Osteocyte (in vitro differentiated cells): ENCODE data around the gene PRKAR1B. TPM values are rescaled to one million over a fixed set of nuclear protein-coding genes. Genes with fewer than 3 reads are reported as not detected.

Experiments
- DNase-seq: peaks from one replicate; pipeline ENCODE4 v3.0.0; 2021; ENCODE audit warnings: mixed read lengths; ENCODE audit not compliant: unreplicated experiment; ENCODE audit errors: extremely low spot score
- H3K27ac Mint-ChIP-seq: one replicate; pipeline ENCODE4 v1.8.0; 2021; ENCODE audit warnings: mild to moderate bottlenecking, mixed read lengths; ENCODE audit not compliant: unreplicated experiment
- H3K27me3 Mint-ChIP-seq: one replicate; pipeline ENCODE4 v1.8.0; 2021; ENCODE audit warnings: mixed read lengths; ENCODE audit not compliant: unreplicated experiment
- H3K36me3 Mint-ChIP-seq: one replicate; pipeline ENCODE4 v1.8.0; 2021; ENCODE audit warnings: mixed read lengths; ENCODE audit not compliant: unreplicated experiment
- H3K4me1 Mint-ChIP-seq: one replicate; pipeline ENCODE4 v1.8.0; 2021; ENCODE audit warnings: mixed read lengths; ENCODE audit not compliant: unreplicated experiment
- H3K4me3 Mint-ChIP-seq: one replicate; pipeline ENCODE4 v1.8.0; 2021; ENCODE audit warnings: mild to moderate bottlenecking, moderate library complexity, mixed read lengths; ENCODE audit not compliant: unreplicated experiment
- H3K9me3 Mint-ChIP-seq: one replicate; pipeline ENCODE4 v1.8.0; 2021; ENCODE audit warnings: mixed read lengths; ENCODE audit not compliant: unreplicated experiment
- total RNA-seq: library from RNA; stranded (reverse); gene quantifications from 2 replicates; pipeline ENCODE4 v1.2.1, GENCODE V29; 2021
- TF ChIP-seq, protein P1 (sequence below): fragments of 200-600 bp; sonication (generic); IDR thresholded peaks from 2 replicates; pipeline ENCODE4 v1.5.0; 2021; ENCODE audit warnings: antibody characterized with exemption, mild to moderate bottlenecking, moderate library complexity

The PRKAR1B gene
- total RNA-seq, 1 donor from 2014 or later: 12.0 TPM

DNA sequence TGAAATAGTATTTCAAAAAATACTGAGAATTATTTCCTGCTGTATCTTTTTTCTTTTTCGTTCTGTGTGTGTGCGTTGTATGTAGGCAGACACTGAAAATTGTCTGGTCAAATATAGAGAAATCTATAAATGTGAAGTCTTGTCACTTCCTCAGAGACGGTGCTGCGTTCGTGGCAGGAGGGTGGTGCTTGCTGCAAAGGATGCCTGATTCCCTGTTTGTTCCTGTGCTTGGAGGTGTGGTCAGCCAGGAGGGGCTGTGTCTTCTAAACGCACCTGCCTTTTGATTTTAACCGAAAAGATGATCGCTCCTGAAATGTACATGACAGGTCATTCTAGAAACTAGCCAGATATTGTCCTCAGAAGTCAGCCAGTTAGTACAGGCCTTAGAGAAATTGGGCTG, 32.5 kb upstream of the PRKAR1B start:
- no peak overlapping the region for H3K4me3 Mint-ChIP-seq
- H3K36me3 Mint-ChIP-seq: peaks cover 36% of the 10 kb centered on the region
- H3K9me3 Mint-ChIP-seq: no peaks in the 10 kb centered on the region
- TF ChIP-seq, protein P1, sequence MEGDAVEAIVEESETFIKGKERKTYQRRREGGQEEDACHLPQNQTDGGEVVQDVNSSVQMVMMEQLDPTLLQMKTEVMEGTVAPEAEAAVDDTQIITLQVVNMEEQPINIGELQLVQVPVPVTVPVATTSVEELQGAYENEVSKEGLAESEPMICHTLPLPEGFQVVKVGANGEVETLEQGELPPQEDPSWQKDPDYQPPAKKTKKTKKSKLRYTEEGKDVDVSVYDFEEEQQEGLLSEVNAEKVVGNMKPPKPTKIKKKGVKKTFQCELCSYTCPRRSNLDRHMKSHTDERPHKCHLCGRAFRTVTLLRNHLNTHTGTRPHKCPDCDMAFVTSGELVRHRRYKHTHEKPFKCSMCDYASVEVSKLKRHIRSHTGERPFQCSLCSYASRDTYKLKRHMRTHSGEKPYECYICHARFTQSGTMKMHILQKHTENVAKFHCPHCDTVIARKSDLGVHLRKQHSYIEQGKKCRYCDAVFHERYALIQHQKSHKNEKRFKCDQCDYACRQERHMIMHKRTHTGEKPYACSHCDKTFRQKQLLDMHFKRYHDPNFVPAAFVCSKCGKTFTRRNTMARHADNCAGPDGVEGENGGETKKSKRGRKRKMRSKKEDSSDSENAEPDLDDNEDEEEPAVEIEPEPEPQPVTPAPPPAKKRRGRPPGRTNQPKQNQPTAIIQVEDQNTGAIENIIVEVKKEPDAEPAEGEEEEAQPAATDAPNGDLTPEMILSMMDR: no peak
- no peak for DNase-seq
- no peaks in the 10 kb centered on the region for H3K4me1 Mint-ChIP-seq
- no peak overlapping the region for H3K27ac Mint-ChIP-seq
- no peaks in the 10 kb centered on the region for H3K27me3 Mint-ChIP-seq

DNA sequence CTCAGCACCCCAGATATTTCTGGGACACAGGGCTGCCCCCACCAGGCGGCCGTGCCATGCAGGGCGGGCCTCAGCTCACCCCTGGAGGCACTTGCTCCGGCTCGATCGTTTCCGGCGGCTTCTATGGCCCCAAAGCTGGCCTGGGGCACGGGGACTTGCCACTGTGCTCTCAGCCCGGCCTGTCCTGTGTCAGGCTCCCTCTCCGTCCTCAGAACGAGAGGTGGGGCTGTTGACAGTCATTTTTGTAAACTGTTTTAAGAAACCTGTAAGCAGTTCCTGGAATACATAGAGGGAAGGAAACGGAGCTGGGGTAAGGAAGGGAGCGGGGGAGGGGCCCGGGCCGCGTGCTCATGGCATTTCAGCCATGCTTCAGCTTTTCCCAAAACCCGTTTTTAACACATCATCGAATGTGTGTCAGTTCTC, 30.7 kb upstream of the PRKAR1B start:
- no peaks in the 10 kb centered on the region for H3K27me3 Mint-ChIP-seq
- no peak overlapping the region for H3K4me3 Mint-ChIP-seq
- TF ChIP-seq, protein P1: no peak
- peaks cover 32% of the 10 kb centered on the region for H3K36me3 Mint-ChIP-seq
- DNase-seq: no peak
- H3K27ac Mint-ChIP-seq: no peak overlapping the region
- no peaks in the 10 kb centered on the region for H3K4me1 Mint-ChIP-seq
- H3K9me3 Mint-ChIP-seq: no peaks in the 10 kb centered on the region

GRCh38 chr7:756928-757560, 30.0 kb upstream of the PRKAR1B start:
- H3K4me3 Mint-ChIP-seq: no peak overlapping the region
- TF ChIP-seq, protein P1: no peak
- H3K36me3 Mint-ChIP-seq: peaks cover 32% of the 10 kb centered on the region
- H3K4me1 Mint-ChIP-seq: no peaks in the 10 kb centered on the region
- no peak overlapping the region for H3K27ac Mint-ChIP-seq
- H3K9me3 Mint-ChIP-seq: no peaks in the 10 kb centered on the region
- no peaks in the 10 kb centered on the region for H3K27me3 Mint-ChIP-seq
- DNase-seq: no peak

DNA sequence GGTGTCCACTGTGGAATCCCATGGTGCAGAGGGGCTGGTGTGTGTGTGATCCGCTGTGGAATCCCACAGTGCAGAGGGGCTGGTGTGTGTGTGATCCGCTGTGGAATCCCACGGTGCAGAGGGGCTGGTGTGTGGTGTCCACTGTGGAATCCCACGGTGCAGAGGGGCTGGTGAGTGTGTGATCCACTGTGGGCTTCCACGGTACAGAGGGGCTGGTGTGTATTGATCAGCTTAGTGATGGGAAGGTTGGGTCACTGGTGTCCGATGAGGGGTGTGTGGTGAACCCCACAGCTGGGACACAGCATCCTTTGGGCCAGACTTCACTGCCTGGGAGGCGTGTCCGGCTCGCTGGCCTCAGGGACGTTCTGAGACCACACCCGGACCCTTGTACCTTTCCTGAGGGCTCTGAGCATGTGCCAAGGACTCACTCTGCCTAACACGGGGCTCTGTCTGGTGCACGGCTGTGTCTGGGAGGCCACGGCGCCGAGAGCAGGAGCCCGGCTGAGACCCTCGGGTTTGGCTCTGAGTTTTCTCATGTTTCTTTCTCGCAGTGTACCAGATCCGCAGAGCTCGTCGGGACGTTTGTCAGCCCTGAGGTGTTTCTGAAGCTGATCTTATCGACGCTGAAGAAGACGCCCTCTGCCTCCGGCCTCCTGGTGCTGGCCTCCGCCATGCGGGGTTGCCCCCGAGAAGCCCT, 29.3 kb upstream of the PRKAR1B start:
- no peak for DNase-seq
- H3K27me3 Mint-ChIP-seq: no peaks in the 10 kb centered on the region
- H3K27ac Mint-ChIP-seq: no peak overlapping the region
- TF ChIP-seq, protein P1: no peak
- no peaks in the 10 kb centered on the region for H3K9me3 Mint-ChIP-seq
- no peak overlapping the region for H3K4me3 Mint-ChIP-seq
- H3K4me1 Mint-ChIP-seq: no peaks in the 10 kb centered on the region
- peaks cover 34% of the 10 kb centered on the region for H3K36me3 Mint-ChIP-seq

GRCh38 chr7:755413-755805, 28.3 kb upstream of the PRKAR1B start:
- TF ChIP-seq, protein P1: no peak
- Mint-ChIP-seq H3K9me3 (no peaks in the 10 kb centered on the region), H3K36me3 (peaks cover 33% of the 10 kb centered on the region), H3K27me3 (no peaks in the 10 kb centered on the region), H3K27ac (no peak overlapping the region), H3K4me1 (no peaks in the 10 kb centered on the region), H3K4me3 (no peak overlapping the region)
- DNase-seq: no peak
